Mesenchymal stem cell (in vitro differentiated cells and primary cell): ENCODE measurements around the gene SYS1.

Experiments used
- DNase-seq: peaks from one replicate; pipeline ENCODE4 v3.0.0-alpha.2; 2013
- H2AFZ ChIP-seq: one replicate; pipeline ENCODE4 v1.6.1; 2013; ENCODE audit warnings: low read depth, mild to moderate bottlenecking, control low read depth, inconsistent platforms, low read length, moderate library complexity
- H2AK5ac ChIP-seq: 2 replicates; pipeline ENCODE4 v1.6.1; 2013; ENCODE audit warnings: low read length, moderate library complexity, mild to moderate bottlenecking, inconsistent platforms; ENCODE audit not compliant: severe bottlenecking
- H2BK120ac ChIP-seq: one replicate; pipeline ENCODE4 v1.6.1; 2013; ENCODE audit warnings: low read depth, mild to moderate bottlenecking, inconsistent platforms, low read length, moderate library complexity
- H2BK12ac ChIP-seq, 2 experiments: one replicate each; pipeline ENCODE4 v1.6.1; 2013; ENCODE audit warnings: inconsistent platforms in 2 of 2, low read length in 2 of 2, mild to moderate bottlenecking in 2 of 2, moderate library complexity in 2 of 2, control low read depth in 1 of 2
- H2BK15ac ChIP-seq: one replicate; pipeline ENCODE4 v1.6.1; 2013; ENCODE audit warnings: mild to moderate bottlenecking, low read depth, inconsistent platforms; ENCODE audit not compliant: poor library complexity, severe bottlenecking
- H2BK5ac ChIP-seq: 2 replicates; pipeline ENCODE4 v1.6.1; 2013; ENCODE audit warnings: low read depth, mild to moderate bottlenecking, low read length, control low read depth, inconsistent platforms; ENCODE audit not compliant: poor library complexity, severe bottlenecking
- H3K14ac ChIP-seq, 2 experiments: one replicate each; pipeline ENCODE4 v1.6.1; 2013; ENCODE audit warnings: inconsistent platforms in 2 of 2, low read length in 2 of 2, control low read depth in 1 of 2, mild to moderate bottlenecking in 1 of 2, moderate library complexity in 1 of 2
- H3K18ac ChIP-seq, 2 experiments: one replicate each; pipeline ENCODE4 v1.6.1; 2013; ENCODE audit warnings: inconsistent platforms in 2 of 2, low read length in 2 of 2, control low read depth in 1 of 2, low read depth in 1 of 2, mild to moderate bottlenecking in 1 of 2
- H3K23ac ChIP-seq, 2 experiments: one replicate each; pipeline ENCODE4 v1.6.1; 2013; ENCODE audit warnings: inconsistent platforms in 2 of 2, low read length in 2 of 2, mild to moderate bottlenecking in 2 of 2, moderate library complexity in 2 of 2, control low read depth in 1 of 2
- H3K27ac ChIP-seq: 2 replicates; pipeline ENCODE4 v1.5.1; 2013; ENCODE audit warnings: mild to moderate bottlenecking, moderate library complexity, low read length, control low read depth, inconsistent platforms; ENCODE audit not compliant: poor library complexity, severe bottlenecking
- H3K27me3 ChIP-seq, 2 experiments: 2 replicates each; pipeline versions ENCODE4 v1.6.1 to v1.7.0; 2013; ENCODE audit warnings: low read length in 2 of 2, mild to moderate bottlenecking in 2 of 2, moderate library complexity in 2 of 2, control low read depth in 1 of 2, inconsistent platforms in 1 of 2; ENCODE audit not compliant: control insufficient read depth in 1 of 2, insufficient read depth in 1 of 2
- H3K36me3 ChIP-seq, 2 experiments: 2 replicates each; pipeline versions ENCODE4 v1.6.1 to v1.7.0; 2013; ENCODE audit warnings: low read length in 2 of 2, control low read depth in 1 of 2, inconsistent platforms in 1 of 2, low read depth in 1 of 2, mild to moderate bottlenecking in 1 of 2; ENCODE audit not compliant: insufficient read depth in 2 of 2, control insufficient read depth in 1 of 2
- H3K4ac ChIP-seq, 2 experiments: one replicate each; pipeline ENCODE4 v1.6.1; 2013; ENCODE audit warnings: inconsistent platforms in 2 of 2, low read length in 2 of 2, mild to moderate bottlenecking in 2 of 2, moderate library complexity in 2 of 2, control low read depth in 1 of 2, low read depth in 1 of 2
- H3K4me1 ChIP-seq: 2 replicates; pipeline ENCODE4 v1.6.1; 2013; ENCODE audit warnings: low read depth, low read length, control low read depth; ENCODE audit not compliant: control insufficient read depth, insufficient read depth
- H3K4me2 ChIP-seq: 2 replicates; pipeline ENCODE4 v1.6.1; 2013; ENCODE audit warnings: low read length, mild to moderate bottlenecking, inconsistent platforms; ENCODE audit not compliant: poor library complexity, severe bottlenecking
- H3K4me3 ChIP-seq, 2 experiments: 2 replicates each; pipeline versions ENCODE4 v1.5.1 to v1.7.0; 2013; ENCODE audit warnings: low read length in 2 of 2, mild to moderate bottlenecking in 2 of 2, control low read depth in 1 of 2, low read depth in 1 of 2; ENCODE audit not compliant: insufficient read depth in 1 of 2
- H3K79me1 ChIP-seq: replicated peaks from 2 replicates; pipeline ENCODE4 v1.6.1; 2013; ENCODE audit warnings: mild to moderate bottlenecking, control low read depth, low read length, inconsistent platforms; ENCODE audit not compliant: poor library complexity, severe bottlenecking
- H3K9ac ChIP-seq: 2 replicates; pipeline ENCODE4 v1.7.0; 2013; ENCODE audit warnings: mild to moderate bottlenecking, low read length, moderate library complexity
- H3K9me3 ChIP-seq: 2 replicates; pipeline ENCODE4 v1.7.0; 2013; ENCODE audit warnings: mild to moderate bottlenecking, low read length; ENCODE audit not compliant: control insufficient read depth
- H4K8ac ChIP-seq: one replicate; pipeline ENCODE4 v1.6.1; 2013; ENCODE audit warnings: inconsistent platforms, mild to moderate bottlenecking, low read length, moderate library complexity
- H4K91ac ChIP-seq: one replicate; pipeline ENCODE4 v1.6.1; 2013; ENCODE audit warnings: mild to moderate bottlenecking, low read length, inconsistent platforms
- WGBS: methylation state at CpG from one replicate; pipeline ENCODE4 v1.1.7; 2013; ENCODE audit warnings: mixed read lengths; 5-methylcytosine and 5-hydroxymethylcytosine counted together

The SYS1 gene

GRCh38 chr20:45340236-45340847, 22.6 kb upstream of the SYS1 start:
- peaks cover 72% of the 10 kb centered on the region for H3K4me1 ChIP-seq
- H2AK5ac ChIP-seq = peak overlapping the region; percentile 84
- no peak overlapping the region for H2AFZ ChIP-seq
- peak overlapping the region in 1 of 2 experiments; percentile 45 for H2BK12ac ChIP-seq
- H3K18ac ChIP-seq = peak overlapping the region; percentile 63 to 69
- H3K14ac ChIP-seq = peak overlapping the region in 1 of 2 experiments; percentile 26
- peak overlapping the region; percentile 20 for H4K91ac ChIP-seq
- no peaks in the 10 kb centered on the region for H3K27me3 ChIP-seq
- 81% methylated on average over 5 of the region's 5 CpGs for WGBS
- H4K8ac ChIP-seq = no peak overlapping the region
- no peak overlapping the region for H2BK120ac ChIP-seq
- DNase-seq = no peak
- H3K4me3 ChIP-seq = no peak overlapping the region
- no peak overlapping the region for H3K4me2 ChIP-seq
- no peaks in the 10 kb centered on the region for H3K79me1 ChIP-seq
- no peak overlapping the region for H3K4ac ChIP-seq
- peaks cover 27 to 29% of the 10 kb centered on the region in 2 experiments for H3K36me3 ChIP-seq
- no peak overlapping the region for H3K9ac ChIP-seq
- peak overlapping the region; percentile 22 for H3K27ac ChIP-seq
- no peaks in the 10 kb centered on the region for H3K9me3 ChIP-seq
- no peak overlapping the region for H2BK5ac ChIP-seq
- peak overlapping the region; percentile 58 for H2BK15ac ChIP-seq
- no peak overlapping the region for H3K23ac ChIP-seq

GRCh38 chr20:45340951-45341350, 22.0 kb upstream of the SYS1 start:
- Histone ChIP-seq H2BK5ac (no peak overlapping the region), H2BK12ac (peak overlapping the region in 1 of 2 experiments; percentile 75), H3K4me2 (no peak overlapping the region), H3K18ac (no peak overlapping the region), H3K27ac (peak overlapping the region; percentile 92), H2AK5ac (peak overlapping the region; percentile 84), H3K9me3 (no peaks in the 10 kb centered on the region), H4K91ac (no peak overlapping the region), H3K23ac (no peak overlapping the region), H3K79me1 (no peaks in the 10 kb centered on the region), H3K4me1 (peaks cover 71% of the 10 kb centered on the region), H3K4ac (no peak overlapping the region), H3K36me3 (peaks cover 22% of the 10 kb centered on the region in 2 experiments), H4K8ac (no peak overlapping the region), H3K9ac (peak overlapping the region; percentile 89), H3K14ac (no peak overlapping the region), H3K27me3 (no peaks in the 10 kb centered on the region), H2BK15ac (no peak overlapping the region), H2AFZ (no peak overlapping the region), H2BK120ac (no peak overlapping the region), H3K4me3 (no peak overlapping the region)
- DNase-seq = no peak
- 57% methylated on average over 1 of the region's 1 CpG for WGBS

- Histone ChIP-seq H3K36me3 (peaks cover 22% of the 10 kb centered on the region in 2 experiments), H3K79me1 (no peaks in the 10 kb centered on the region), H3K27me3 (no peaks in the 10 kb centered on the region), H2BK15ac (peak overlapping the region; percentile 8), H4K8ac (peak overlapping the region; percentile 92), H3K27ac (peak overlapping the region; percentile 92), H2BK12ac (peak overlapping the region; percentile 55 to 90), H4K91ac (peak overlapping the region; percentile 36), H3K23ac (peak overlapping the region in 1 of 2 experiments; percentile 27), H3K18ac (peak overlapping the region; percentile 60 to 94), H3K9me3 (no peaks in the 10 kb centered on the region), H3K4me3 (peak overlapping the region in 1 of 2 experiments; percentile 54), H2BK5ac (no peak overlapping the region), H3K14ac (no peak overlapping the region), H3K9ac (peak overlapping the region; percentile 89), H2AFZ (no peak overlapping the region), H2BK120ac (no peak overlapping the region), H3K4me1 (peaks cover 72% of the 10 kb centered on the region), H3K4ac (peak overlapping the region in 1 of 2 experiments; percentile 90), H3K4me2 (peak overlapping the region; percentile 68), H2AK5ac (peak overlapping the region; percentile 57)
- no peak for DNase-seq
- 3% methylated on average over 2 of the region's 3 CpGs for whole genome bisulfite sequencing
Measured at GRCh38 chr20:45341579-45341938, 21.4 kb upstream of the SYS1 start.

GRCh38 chr20:45341939-45342854, 20.8 kb upstream of the SYS1 start:
- H3K27me3 ChIP-seq = no peaks in the 10 kb centered on the region
- H3K9me3 ChIP-seq = no peaks in the 10 kb centered on the region
- peak overlapping the region; percentile 68 for H3K4me2 ChIP-seq
- peak overlapping the region; percentile 89 for H3K9ac ChIP-seq
- peak overlapping the region in 1 of 2 experiments; percentile 70 for H3K23ac ChIP-seq
- WGBS = 6% methylated on average over 16 of the region's 16 CpGs
- H3K27ac ChIP-seq = peak overlapping the region; percentile 92
- H2AFZ ChIP-seq = peak overlapping the region; percentile 21
- H3K36me3 ChIP-seq = peaks cover 22% of the 10 kb centered on the region in 2 experiments
- peak overlapping the region in 1 of 2 experiments; percentile 81 for H3K4me3 ChIP-seq
- H2BK120ac ChIP-seq = peak overlapping the region; percentile 59
- peak; percentile 77 for DNase-seq
- H2BK5ac ChIP-seq = peak overlapping the region; percentile 81
- H3K79me1 ChIP-seq = no peaks in the 10 kb centered on the region
- peak overlapping the region; percentile 92 for H4K8ac ChIP-seq
- peak overlapping the region; percentile 70 to 98 for H2BK12ac ChIP-seq
- H3K4me1 ChIP-seq = peaks cover 68% of the 10 kb centered on the region
- H2AK5ac ChIP-seq = peak overlapping the region; percentile 92
- peak overlapping the region; percentile 81 to 94 for H3K18ac ChIP-seq
- H3K4ac ChIP-seq = peak overlapping the region; percentile 70 to 90
- peak overlapping the region; percentile 96 for H4K91ac ChIP-seq
- peak overlapping the region in 1 of 2 experiments; percentile 90 for H3K14ac ChIP-seq
- H2BK15ac ChIP-seq = peak overlapping the region; percentile 68
